Stimulated activated CD4-positive, alpha-beta T cell treated with anti-CD3 and anti-CD28 coated beads, Interleukin-2, amount 100 ng/mL, for 48 hours (primary cell): ENCODE results near the gene HAAO.

ENCODE experiments used
- DNase-seq, 2 donors: peaks; one replicate each; pipeline ENCODE4 v3.0.0-alpha.2; 2020

HAAO gene

GRCh38 chr2:42812899-42813479 is 20.6 kb upstream of the HAAO start:
- DNase-seq: no peak

DNA sequence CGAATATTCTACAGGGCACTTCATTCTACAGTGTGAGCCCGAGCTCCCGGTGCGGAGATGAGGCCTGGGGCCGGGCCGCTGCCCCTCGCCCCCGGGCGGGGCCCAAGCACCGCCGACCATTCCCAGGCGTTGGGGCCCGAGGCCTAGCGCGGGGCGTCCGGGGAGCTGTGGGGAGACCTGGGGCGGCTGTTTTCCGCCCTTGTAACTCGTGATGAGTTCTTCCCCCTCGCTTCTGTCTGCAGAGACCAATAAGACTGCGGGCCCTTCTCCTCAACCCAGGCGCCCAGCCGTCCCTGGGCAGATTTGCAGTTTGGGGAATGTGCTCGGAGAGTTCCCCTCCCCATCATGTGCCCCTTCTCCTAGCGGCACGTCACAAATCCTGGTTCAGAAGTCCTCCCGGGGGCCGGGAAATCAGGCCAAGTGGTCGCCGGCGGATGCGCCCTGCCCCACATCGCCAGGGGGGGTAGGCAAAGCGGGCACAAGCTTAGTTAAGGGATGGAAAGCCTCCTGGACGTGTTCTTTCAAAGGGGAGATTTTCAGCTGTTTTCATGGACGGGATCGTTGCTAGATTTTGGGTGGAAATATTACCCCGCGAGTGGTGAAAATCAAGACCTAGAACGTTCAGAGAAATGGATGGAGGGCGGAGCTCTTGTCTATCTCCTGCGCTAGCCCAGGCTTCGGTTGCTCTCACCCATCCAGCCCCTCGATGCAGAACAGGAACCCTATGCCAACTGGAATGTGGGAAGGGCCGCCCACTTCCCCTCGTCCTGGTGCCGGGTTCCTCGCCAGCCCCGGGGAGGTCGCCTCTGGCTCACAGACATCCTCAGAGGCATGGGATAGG is 18.8 kb upstream of the HAAO start:
- peak; percentile 39 to 43 for DNase-seq

DNA sequence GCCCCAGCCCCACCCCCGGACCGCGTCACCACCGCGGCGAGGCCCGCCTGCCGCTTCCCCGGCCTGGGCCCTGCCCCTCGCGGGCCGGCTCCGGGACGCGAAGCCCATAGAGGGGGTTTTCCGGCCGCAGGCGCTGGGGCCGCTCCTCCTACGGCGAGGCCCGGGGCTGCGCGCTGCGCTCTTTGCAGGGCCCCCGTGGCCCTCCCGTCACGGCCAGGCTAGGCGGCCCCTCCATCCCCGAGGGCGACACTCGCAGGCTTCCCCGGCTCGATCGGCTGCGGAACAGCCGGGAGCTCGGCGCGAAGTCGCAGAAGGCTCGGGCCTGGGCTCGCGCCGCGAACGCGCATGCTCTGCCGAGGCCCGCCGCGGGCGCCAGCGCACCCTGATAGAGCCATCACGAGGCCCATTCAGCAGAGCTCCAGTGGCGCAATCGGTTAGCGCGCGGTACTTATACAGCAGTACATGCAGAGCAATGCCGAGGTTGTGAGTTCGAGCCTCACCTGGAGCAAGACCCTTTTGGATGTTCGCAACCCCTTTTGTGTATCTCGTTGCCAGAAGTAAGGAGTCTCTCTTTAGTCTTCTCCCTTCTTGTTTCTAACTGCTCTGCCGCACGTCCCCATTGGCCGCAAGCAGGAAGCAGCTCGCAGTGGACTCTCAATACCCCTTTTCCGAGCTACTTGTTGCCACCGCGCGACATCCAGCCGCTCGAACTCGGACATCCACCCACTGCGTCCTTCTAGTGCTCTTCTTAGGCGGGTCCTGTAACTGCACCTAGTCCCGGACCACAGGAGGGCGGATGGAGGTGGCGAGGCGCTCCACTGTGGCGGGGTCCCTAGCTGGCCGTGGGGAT is 18.0 kb upstream of the HAAO start:
- peak; percentile 95 to 98 for DNase-seq

- DNase-seq: peak; percentile 58
These were observed 17.4 kb upstream of the HAAO start for GRCh38 chr2:42809819-42810120.

- DNase-seq: no peak
These were observed 16.9 kb upstream of the HAAO start for GRCh38 chr2:42809131-42809818.

GRCh38 chr2:42808301-42808700 is 15.9 kb upstream of the HAAO start:
- DNase-seq: no peak

DNA sequence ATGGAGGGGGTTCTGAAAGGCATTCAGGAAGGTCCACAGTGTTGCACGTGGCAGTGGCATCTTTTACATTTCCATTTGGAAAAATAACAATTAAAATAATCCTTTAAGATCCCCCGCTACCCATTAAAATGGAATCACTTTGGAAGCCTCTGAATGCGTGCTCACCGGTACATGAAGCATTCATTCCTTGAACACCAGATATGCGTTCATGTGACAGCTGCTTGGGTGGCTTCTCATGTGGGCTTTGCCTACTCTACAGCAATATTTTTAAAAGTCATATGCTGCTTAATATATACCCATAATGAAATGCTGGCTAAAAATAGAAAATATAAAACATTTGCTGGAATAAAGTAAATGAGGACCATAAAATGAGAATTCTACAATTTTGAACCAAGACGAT is 14.4 kb upstream of the HAAO start:
- no peak for DNase-seq

DNA sequence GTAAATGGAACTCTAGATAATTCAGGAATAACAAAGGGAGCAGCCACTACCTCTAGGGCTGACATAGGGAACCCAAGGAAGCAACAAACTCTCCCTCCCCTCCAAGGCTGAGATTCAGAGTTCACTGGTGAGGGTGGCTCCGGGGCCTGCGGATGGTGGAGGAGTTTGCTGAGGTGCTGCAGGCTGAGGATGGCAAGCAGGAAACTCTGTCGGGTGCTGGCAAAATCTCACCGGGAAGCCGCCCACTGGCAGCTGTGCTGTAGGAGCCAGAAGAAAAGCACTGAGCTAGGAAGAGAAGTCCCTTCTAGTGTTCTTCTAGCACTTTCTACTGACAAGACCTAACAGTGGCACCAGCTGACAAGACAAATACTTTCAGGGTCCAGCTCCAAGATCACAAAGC is 12.5 kb upstream of the HAAO start:
- no peak for DNase-seq

DNA sequence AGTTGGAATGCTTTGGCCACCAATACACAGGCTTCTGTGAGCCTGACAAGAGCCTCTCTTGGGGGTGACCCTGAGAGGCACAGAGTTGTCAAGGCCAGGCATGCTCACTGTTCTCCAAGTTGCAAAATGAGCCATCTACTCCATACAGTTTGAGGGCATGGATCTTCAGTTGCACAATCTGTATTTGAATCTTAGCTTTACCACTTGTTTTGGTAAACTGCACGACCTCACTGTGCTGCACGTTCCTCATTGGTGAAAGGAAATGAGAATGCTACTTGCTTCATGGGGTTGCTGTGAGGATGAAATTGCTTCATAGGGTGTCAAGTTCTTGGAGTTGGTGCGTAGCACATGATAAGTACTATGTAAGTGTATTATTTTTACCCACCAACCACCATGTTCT is 12.0 kb upstream of the HAAO start:
- no peak for DNase-seq

DNA sequence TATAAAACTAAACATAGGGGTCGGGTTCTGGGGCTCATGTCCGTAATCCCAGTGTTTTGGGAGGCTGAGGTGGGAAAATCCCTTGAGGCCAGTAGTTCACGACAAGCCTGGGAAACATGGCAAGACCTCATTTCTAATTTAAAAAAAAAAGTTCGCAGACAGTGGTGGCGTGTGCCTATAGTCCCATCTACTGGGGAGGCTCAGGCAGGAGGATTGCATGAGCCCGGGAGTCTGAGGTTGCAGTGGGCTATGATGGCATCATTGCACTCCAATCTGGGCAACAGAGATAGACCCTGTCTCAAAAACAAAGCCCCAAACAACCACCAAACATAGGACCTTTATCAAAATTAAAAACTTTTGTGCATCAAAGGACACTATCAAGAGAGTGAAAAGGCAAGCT is 9.8 kb upstream of the HAAO start:
- DNase-seq: no peak

GRCh38 chr2:42801381-42801780 is 9.0 kb upstream of the HAAO start:
- no peak for DNase-seq

- DNase-seq: no peak
These were observed 8.6 kb upstream of the HAAO start for GRCh38 chr2:42800981-42801380.

GRCh38 chr2:42800461-42800962 is 8.1 kb upstream of the HAAO start:
- DNase-seq: no peak

DNA sequence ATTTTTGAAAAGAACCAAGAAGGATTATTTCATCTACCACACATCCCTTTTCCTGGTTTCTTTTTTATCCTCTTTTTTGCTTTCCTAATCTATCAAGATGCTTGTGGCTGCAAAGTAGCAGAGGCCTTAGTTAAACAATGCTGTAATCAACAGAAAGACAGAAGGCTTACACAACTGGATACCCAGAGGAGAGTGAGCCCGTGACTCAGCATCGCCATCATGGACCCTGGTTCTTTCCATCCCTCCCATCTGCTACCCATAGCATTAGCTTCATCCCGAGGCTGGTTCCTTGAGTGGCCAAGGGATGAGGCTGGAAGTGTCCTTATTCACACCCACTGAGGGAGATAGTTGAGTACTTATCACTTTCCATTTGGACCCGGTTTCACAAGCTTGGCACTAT is 7.5 kb upstream of the HAAO start:
- DNase-seq: no peak

DNA sequence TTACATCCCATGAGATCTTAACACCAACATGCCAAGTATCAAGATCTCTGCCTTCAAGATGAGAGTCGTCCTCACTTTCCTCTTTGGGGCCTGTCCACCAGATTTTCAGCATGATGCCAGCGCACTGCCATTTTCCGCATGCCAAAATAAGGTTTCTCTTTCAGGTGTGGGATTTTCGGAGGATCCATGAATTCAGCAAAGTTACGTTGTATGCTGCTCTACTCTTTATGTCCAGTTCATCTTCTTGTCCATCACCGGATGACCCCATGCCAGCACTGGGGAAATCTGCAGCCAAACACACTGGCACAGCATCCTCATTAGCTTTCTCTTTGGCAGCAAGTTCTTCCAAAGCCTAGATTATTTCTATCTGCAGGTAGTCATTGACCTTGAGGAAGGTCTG is 4.9 kb upstream of the HAAO start:
- DNase-seq: no peak

DNA sequence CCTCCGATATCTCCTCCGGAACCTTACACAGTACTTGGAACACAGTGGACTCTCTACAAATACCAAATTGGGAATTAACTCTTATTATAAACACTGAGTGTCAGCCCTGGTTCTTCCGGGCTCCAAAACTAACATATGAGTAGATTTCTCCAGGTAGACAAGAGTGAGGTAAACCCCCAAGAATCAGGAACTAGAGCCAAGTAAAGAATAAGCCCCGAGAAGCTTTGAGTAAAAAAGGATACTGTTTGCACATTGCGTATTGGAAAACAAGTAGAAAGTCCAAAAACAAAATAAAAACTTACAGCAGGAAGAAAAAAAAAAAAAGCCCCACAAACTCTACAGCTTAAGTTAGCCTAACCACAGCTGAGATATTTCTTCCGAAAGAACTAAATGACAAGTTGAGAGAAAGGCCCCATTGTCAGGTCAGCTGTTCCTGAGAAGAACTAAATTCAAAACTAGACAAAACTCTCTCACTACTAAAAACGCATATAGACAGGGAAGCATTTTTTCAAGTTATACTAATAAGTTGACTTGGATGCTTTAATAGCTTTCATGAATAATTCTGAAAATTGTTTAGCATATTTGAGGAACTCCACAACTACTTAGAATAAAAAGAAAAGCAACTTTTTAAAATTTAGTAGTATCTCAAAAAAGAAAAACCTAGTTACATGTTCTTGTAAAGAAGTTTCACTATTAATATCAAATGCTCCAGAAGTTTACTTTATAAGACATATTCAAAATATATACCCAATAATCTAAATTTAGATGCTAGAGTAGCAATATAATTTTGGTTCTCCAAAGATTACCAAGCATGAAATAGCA is 4.3 kb upstream of the HAAO start:
- DNase-seq: no peak

DNA sequence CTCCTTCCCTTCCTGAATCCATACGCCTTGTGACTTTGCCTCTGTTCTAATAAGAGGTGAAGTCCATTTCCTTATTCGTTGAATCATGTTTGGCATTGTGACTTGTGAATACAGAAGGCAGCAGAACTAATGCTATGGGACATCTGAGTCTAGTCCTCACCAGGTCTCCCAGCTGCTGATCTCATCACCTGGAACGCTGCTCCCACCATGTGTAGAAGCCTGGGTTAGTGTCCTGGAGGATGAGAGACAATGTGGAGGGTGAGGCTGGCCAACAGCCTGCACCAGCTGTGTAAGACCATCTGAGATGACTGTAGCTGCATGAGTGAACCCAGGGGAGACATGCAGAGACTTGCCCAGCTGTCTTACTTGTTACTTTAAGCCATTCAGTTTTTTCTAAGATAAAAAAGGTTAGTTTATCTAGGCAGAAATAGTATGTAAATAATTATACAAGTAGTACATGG is 3.5 kb upstream of the HAAO start:
- DNase-seq: no peak

DNA sequence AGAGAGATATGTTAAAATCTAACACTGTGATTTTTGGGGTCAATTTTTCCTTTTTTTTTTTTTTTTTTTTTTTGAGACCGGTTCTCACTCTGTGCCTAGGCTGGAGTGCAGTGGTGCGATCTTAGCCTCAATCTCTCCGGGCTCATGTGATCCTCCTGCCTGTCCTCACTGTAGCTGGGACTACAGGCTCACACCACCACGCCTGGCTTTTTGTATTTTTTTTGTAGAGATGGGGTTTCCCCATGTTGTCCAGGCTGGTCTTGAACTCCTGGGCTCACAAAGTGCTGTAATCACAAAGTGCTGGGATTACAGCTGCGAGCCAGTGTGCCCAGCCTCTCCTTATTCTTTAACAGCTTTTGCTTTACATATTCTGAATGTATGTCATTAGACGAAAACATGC is 2.9 kb upstream of the HAAO start:
- no peak for DNase-seq

- no peak for DNase-seq
These were observed 2.1 kb upstream of the HAAO start for GRCh38 chr2:42794271-42795046.

- no peak for DNase-seq
These were observed 1.2 kb upstream of the HAAO start for GRCh38 chr2:42793334-42794270.
